OCI-LY1 (cell line): ENCODE measurements around the gene KIF16B.

ENCODE experiments used
- CTCF ChIP-seq: fragments of 200-600 bp; sonication (generic), shearing (Covaris generic); IDR thresholded peaks from 2 replicates; pipeline ENCODE4 v1.5.1; 2017; ENCODE audit warnings: mild to moderate bottlenecking, antibody characterized with exemption, low read length, moderate library complexity, mixed read lengths
- EZH2 ChIP-seq: fragments of 200-600 bp; sonication (generic), shearing (Covaris generic); IDR thresholded peaks from 2 replicates; pipeline ENCODE4 v1.8.0; 2017; ENCODE audit warnings: borderline replicate concordance, mixed run types, mild to moderate bottlenecking, antibody characterized with exemption, low read length, moderate library complexity, mixed read lengths

GRCh38 chr20:16283978-16284377 lies 289.3 kb downstream of the KIF16B start:
- no peak for TF ChIP-seq CTCF
- TF ChIP-seq EZH2 = no peak
